D721Med (cell line): ENCODE results near the gene CTXND1.

Source experiments
- DNase-seq: peaks from one replicate; pipeline ENCODE4 v3.0.0; 2011; ENCODE audit warnings: low spot score; ENCODE audit not compliant: insufficient read length
- FAIRE-seq: peaks from 2 replicates; lab custom pipeline; 2011; peaks lifted over from hg19 to GRCh38; lab: Jason Lieb, UNC
- TF ChIP-seq, protein P1 (sequence below): IDR thresholded peaks from 2 replicates; pipeline ENCODE4 v1.5.1; 2012; ENCODE audit warnings: mild to moderate bottlenecking, control low read depth; ENCODE audit not compliant: insufficient read depth; ENCODE audit errors: missing control alignments

CTXND1 gene

DNA sequence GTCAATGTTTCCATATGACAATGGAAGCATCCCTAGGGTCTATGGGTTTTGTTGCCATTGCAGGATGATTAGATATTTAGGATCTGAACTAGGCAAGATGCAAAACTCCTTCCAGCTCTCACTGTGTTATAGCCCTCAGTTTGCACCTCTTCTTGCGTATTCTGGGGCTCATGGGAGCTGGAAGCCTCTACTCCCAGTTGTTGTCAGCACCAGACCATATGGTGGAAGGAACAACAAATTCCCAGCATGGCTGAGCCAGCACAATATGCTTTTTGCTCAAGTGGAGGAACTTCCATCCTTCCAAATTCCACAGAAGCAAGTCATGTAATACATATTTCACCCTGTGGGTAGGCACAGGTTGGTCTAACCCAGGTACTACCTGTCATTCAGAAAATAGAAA is 18.5 kb upstream of the CTXND1 start:
- TF ChIP-seq, protein P1, sequence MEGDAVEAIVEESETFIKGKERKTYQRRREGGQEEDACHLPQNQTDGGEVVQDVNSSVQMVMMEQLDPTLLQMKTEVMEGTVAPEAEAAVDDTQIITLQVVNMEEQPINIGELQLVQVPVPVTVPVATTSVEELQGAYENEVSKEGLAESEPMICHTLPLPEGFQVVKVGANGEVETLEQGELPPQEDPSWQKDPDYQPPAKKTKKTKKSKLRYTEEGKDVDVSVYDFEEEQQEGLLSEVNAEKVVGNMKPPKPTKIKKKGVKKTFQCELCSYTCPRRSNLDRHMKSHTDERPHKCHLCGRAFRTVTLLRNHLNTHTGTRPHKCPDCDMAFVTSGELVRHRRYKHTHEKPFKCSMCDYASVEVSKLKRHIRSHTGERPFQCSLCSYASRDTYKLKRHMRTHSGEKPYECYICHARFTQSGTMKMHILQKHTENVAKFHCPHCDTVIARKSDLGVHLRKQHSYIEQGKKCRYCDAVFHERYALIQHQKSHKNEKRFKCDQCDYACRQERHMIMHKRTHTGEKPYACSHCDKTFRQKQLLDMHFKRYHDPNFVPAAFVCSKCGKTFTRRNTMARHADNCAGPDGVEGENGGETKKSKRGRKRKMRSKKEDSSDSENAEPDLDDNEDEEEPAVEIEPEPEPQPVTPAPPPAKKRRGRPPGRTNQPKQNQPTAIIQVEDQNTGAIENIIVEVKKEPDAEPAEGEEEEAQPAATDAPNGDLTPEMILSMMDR: no peak
- FAIRE-seq (no peak), DNase-seq (no peak)

DNA sequence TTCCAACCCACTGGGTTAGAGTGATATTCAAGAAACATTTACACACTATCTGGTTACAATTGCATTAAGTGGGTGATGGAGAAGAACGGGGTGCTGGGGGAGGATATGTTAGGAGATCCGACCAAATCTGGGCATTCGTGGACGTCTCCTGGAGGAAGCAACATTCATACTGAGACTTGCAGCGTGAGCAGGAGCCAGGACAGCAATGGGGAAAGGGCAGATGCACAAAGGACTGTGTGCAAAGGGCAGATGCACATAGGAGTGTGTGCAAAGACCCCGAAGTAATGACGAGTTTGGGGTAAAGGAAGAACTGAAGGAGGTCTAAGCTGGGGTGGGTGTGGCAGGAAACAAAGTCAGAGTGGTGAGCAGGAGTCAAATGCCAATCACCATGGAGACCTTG is 16.1 kb upstream of the CTXND1 start:
- TF ChIP-seq, protein P1: no peak
- DNase-seq: no peak
- FAIRE-seq: no peak

DNA sequence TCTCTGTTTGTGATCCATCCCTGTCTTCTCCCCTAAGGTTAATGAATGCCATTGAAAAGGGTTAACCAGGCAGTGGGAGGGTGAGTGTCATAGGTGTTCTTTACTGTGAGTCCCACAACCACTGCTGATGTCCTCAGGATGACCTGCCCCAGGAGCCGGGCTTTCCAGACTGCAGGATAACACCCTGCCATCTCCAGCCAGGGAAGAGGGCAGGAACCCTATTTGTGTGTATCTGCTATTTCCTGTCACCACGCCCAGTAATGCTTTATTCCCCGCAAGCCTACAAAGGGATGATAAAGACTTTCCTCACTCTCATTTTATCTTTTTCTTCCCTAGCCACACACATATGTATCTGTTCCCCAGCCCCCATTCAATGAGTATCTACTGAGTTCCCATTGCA is 15.6 kb upstream of the CTXND1 start:
- TF ChIP-seq, protein P1: no peak
- DNase-seq (no peak), FAIRE-seq (no peak)

DNA sequence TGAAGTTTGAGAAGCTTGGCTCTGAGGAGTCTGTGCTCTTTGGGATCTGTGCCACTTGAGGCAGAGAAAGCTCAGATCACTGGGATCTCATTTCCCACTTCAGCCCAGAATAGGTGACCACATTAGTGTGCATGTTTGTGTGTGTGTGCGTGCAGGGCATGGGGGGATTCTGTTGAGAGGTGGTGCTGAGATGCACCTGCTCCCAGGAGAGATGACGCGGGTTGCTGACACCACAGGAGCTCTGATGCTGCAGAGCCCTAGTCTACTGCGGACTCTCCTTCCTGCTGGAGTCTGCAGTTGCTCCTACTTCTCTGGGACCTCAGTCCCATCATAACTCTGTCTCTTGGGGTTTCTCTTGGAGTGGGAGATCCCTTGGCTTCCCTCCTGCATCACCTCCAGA is 14.7 kb upstream of the CTXND1 start:
- TF ChIP-seq, protein P1: no peak
- FAIRE-seq (no peak), DNase-seq (no peak)

DNA sequence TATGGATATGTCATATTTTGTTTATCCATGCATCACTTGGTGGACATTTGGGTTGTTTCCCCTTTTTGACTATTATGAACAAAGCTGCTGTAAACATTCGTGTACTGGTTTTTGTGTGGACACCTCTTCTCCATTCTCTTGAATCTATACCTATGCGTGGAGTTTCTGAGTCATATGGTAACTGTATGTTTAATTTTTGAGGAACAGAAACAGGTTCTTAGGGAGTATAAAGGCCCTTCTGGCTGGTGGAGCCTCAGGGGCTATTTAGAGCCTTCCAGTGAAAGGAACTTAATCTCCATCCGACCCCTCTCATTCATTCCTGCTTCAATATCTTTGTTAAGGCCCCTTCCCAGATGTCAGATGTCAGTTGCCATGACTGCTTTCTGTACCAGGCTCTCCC is 14.1 kb upstream of the CTXND1 start:
- TF ChIP-seq, protein P1: no peak
- FAIRE-seq: no peak
- no peak for DNase-seq

DNA sequence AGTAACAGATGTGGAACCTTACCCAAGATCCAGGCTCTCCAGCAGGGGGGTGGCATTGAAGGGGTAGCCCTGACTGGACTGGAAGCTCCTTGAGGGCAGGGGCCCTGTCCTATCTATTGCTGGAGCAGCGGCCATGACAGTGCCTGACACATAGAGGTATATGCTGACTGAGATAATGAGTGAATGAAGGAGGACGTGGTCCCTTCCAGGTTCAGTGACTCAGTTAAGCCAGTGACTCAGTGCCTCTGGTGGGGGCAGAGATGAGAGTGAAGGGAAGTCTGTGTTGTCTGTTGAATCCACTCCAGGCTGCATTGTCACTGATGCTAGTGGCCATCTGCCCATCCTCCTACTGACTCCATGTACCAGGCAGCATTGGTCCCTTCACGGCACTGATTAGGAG is 13.0 kb upstream of the CTXND1 start:
- DNase-seq (no peak), FAIRE-seq (no peak)

DNA sequence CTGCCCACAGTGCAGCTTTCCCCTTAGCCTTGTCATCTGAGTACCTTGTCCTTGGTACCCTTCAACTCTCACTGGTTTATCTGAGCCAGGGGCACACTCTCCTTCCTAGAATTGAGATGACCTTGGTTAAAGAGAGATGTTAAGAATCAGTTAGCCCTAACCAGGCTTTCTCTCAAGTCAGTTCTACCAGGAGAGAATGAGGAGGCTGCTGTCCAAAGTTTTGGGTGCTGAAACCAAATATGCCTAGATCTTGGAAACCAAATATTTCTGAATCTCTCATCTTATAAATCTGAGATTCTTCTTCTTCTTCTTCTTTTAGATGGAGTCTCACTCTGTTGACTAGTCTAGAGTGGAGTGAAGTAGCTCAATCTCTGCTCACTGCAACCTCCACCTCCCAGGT is 12.0 kb upstream of the CTXND1 start:
- FAIRE-seq: no peak
- TF ChIP-seq, protein P1: no peak
- DNase-seq: no peak

More for the DNA sequence above, 13.0 kb upstream of the CTXND1 start:
- TF ChIP-seq, protein P1: no peak
